NCI-H2171 treated with DMSO at 0.1 percent for 48 hours (cell line): Measurements from ENCODE around the gene TESMIN.

ENCODE experiments used
- DNase-seq: peaks from one replicate; lab custom pipeline; 2025; lab: John Stamatoyannopoulos, UW

TESMIN gene

GRCh38 chr11:68762481-68762880 is 11.2 kb upstream of the TESMIN start:
- DNase-seq: no peak

GRCh38 chr11:68761801-68762200 is 10.5 kb upstream of the TESMIN start:
- no peak for DNase-seq

- no peak for DNase-seq
Measured at GRCh38 chr11:68759991-68760390, 8.7 kb upstream of the TESMIN start.

GRCh38 chr11:68757711-68758110 is 6.4 kb upstream of the TESMIN start:
- no peak for DNase-seq

- DNase-seq: no peak
Measured at GRCh38 chr11:68756171-68756766, 4.9 kb upstream of the TESMIN start.

GRCh38 chr11:68753300-68753699 is 2.0 kb upstream of the TESMIN start:
- DNase-seq: no peak

GRCh38 chr11:68751004-68751325 is 355 bp downstream of the TESMIN start:
- no peak for DNase-seq

- DNase-seq: no peak
Measured at GRCh38 chr11:68750195-68751003, 921 bp downstream of the TESMIN start.

GRCh38 chr11:68749229-68750123 is 1.8 kb downstream of the TESMIN start:
- DNase-seq: no peak

- no peak for DNase-seq
Measured at GRCh38 chr11:68748061-68748460, 3.3 kb downstream of the TESMIN start.

GRCh38 chr11:68743539-68743938 is 7.8 kb downstream of the TESMIN start:
- DNase-seq: no peak

GRCh38 chr11:68741463-68741862 is 9.9 kb downstream of the TESMIN start:
- DNase-seq: no peak

GRCh38 chr11:68735646-68736045 is 15.7 kb downstream of the TESMIN start:
- no peak for DNase-seq

GRCh38 chr11:68735125-68735524 is 16.2 kb downstream of the TESMIN start:
- DNase-seq: no peak

GRCh38 chr11:68734111-68734510 is 17.2 kb downstream of the TESMIN start:
- no peak for DNase-seq

GRCh38 chr11:68727783-68728182 is 23.5 kb downstream of the TESMIN start:
- no peak for DNase-seq

- no peak for DNase-seq
Measured at GRCh38 chr11:68724293-68724692, 27.0 kb downstream of the TESMIN start.

GRCh38 chr11:68722143-68722542 is 29.2 kb downstream of the TESMIN start:
- no peak for DNase-seq

- no peak for DNase-seq
Measured at GRCh38 chr11:68721075-68721474, 30.2 kb downstream of the TESMIN start.

- no peak for DNase-seq
Measured at GRCh38 chr11:68715456-68716122, 35.7 kb downstream of the TESMIN start.

- no peak for DNase-seq
Measured at GRCh38 chr11:68714060-68714856, 37.1 kb downstream of the TESMIN start.
